H9 (cell line): Measurements from ENCODE around the gene SKAP1. TPM values are rescaled to one million over a fixed set of nuclear protein-coding genes. Genes with fewer than 3 reads are reported as not detected.

ENCODE experiments used
- DNase-seq: peaks from one replicate; pipeline ENCODE4 v3.0.0-alpha.2; 2017
- H2AFZ ChIP-seq: one replicate; pipeline ENCODE4 v1.6.1; 2013; ENCODE audit warnings: mild to moderate bottlenecking, low read length, control low read depth, moderate library complexity
- H2AK5ac ChIP-seq: 2 replicates; pipeline ENCODE4 v1.6.1; 2013; ENCODE audit warnings: low read length, control low read depth, mixed read lengths; ENCODE audit not compliant: insufficient read length
- H2BK120ac ChIP-seq: one replicate; pipeline ENCODE4 v1.6.1; 2013; ENCODE audit warnings: low read depth, mild to moderate bottlenecking, low read length, control low read depth, inconsistent platforms; ENCODE audit not compliant: poor library complexity, severe bottlenecking
- H2BK12ac ChIP-seq: 2 replicates; pipeline ENCODE4 v1.6.1; 2013; ENCODE audit warnings: low read length, control low read depth, mixed read lengths, low read depth; ENCODE audit not compliant: insufficient read length
- H2BK15ac ChIP-seq: 2 replicates; pipeline ENCODE4 v1.6.1; 2013; ENCODE audit warnings: low read depth, low read length, control low read depth
- H2BK20ac ChIP-seq: one replicate; pipeline ENCODE4 v1.6.1; 2013; ENCODE audit warnings: low read depth, mild to moderate bottlenecking, low read length, control low read depth, inconsistent platforms; ENCODE audit not compliant: poor library complexity, severe bottlenecking
- H2BK5ac ChIP-seq: 2 replicates; pipeline ENCODE4 v1.6.1; 2013; ENCODE audit warnings: low read length, control low read depth, mixed read lengths; ENCODE audit not compliant: insufficient read length
- H3K14ac ChIP-seq: 2 replicates; pipeline ENCODE4 v1.6.1; 2013; ENCODE audit warnings: low read length, control low read depth; ENCODE audit not compliant: insufficient read depth
- H3K18ac ChIP-seq: 2 replicates; pipeline ENCODE4 v1.6.1; 2013; ENCODE audit warnings: low read depth, mild to moderate bottlenecking, mixed read lengths, low read length, control low read depth; ENCODE audit not compliant: insufficient read length
- H3K23ac ChIP-seq: 2 replicates; pipeline ENCODE4 v1.6.1; 2013; ENCODE audit warnings: low read length, control low read depth, mixed read lengths, low read depth; ENCODE audit not compliant: insufficient read length
- H3K23me2 ChIP-seq: 2 replicates; pipeline ENCODE4 v1.6.1; 2013; ENCODE audit warnings: low read depth, mild to moderate bottlenecking, mixed read lengths, low read length, control low read depth; ENCODE audit not compliant: insufficient read length, poor library complexity, severe bottlenecking
- H3K27ac ChIP-seq: 2 replicates; pipeline ENCODE4 v1.5.1; 2013; ENCODE audit warnings: low read length, control low read depth, mixed read lengths, low read depth; ENCODE audit not compliant: insufficient read length
- H3K27me3 ChIP-seq: 2 replicates; pipeline ENCODE4 v1.6.1; 2013; ENCODE audit warnings: low read length, control low read depth, inconsistent platforms; ENCODE audit not compliant: insufficient read depth
- H3K4ac ChIP-seq: 2 replicates; pipeline ENCODE4 v1.6.1; 2013; ENCODE audit warnings: low read depth, mild to moderate bottlenecking, control low read depth, inconsistent platforms, low read length, moderate library complexity
- H3K4me1 ChIP-seq: 2 replicates; pipeline ENCODE4 v1.6.1; 2013; ENCODE audit warnings: low read length, control low read depth, inconsistent platforms; ENCODE audit not compliant: insufficient read depth
- H3K4me2 ChIP-seq: 2 replicates; pipeline ENCODE4 v1.6.1; 2013; ENCODE audit warnings: low read length, control low read depth, mixed read lengths; ENCODE audit not compliant: insufficient read length, insufficient read depth
- H3K56ac ChIP-seq: 2 replicates; pipeline ENCODE4 v1.6.1; 2013; ENCODE audit warnings: low read depth, mild to moderate bottlenecking, mixed read lengths, low read length, control low read depth; ENCODE audit not compliant: insufficient read length
- H3K79me1 ChIP-seq: 2 replicates; pipeline ENCODE4 v1.6.1; 2013; ENCODE audit warnings: low read depth, mild to moderate bottlenecking, moderate library complexity, low read length, control low read depth, inconsistent platforms; ENCODE audit not compliant: insufficient read depth, poor library complexity, severe bottlenecking
- H3K79me2 ChIP-seq: 2 replicates; pipeline ENCODE4 v1.6.1; 2013; ENCODE audit warnings: low read length, control low read depth, inconsistent platforms; ENCODE audit not compliant: insufficient read depth
- H3K9ac ChIP-seq: 2 replicates; pipeline ENCODE4 v1.6.1; 2013; ENCODE audit warnings: low read length, control low read depth, mixed read lengths; ENCODE audit not compliant: insufficient read length; ENCODE audit errors: extremely low read depth
- H3K9me3 ChIP-seq: one replicate; pipeline ENCODE4 v1.6.1; 2013; ENCODE audit warnings: low read depth, low read length, inconsistent platforms; ENCODE audit not compliant: control insufficient read depth
- H3T11ph ChIP-seq: one replicate; pipeline ENCODE4 v1.6.1; 2013; ENCODE audit warnings: mild to moderate bottlenecking, low read length, control low read depth, inconsistent platforms
- H4K20me1 ChIP-seq: one replicate; pipeline ENCODE4 v1.6.1; 2013; ENCODE audit not compliant: control insufficient read depth, insufficient read length, insufficient read depth
- H4K5ac ChIP-seq: 2 replicates; pipeline ENCODE4 v1.6.1; 2013; ENCODE audit warnings: low read depth, mild to moderate bottlenecking, mixed read lengths, low read length, control low read depth; ENCODE audit not compliant: insufficient read length
- H4K8ac ChIP-seq: replicated peaks from 2 replicates; pipeline ENCODE4 v1.6.1; 2013; ENCODE audit warnings: low read length, control low read depth, mixed read lengths, low read depth; ENCODE audit not compliant: insufficient read length
- H4K91ac ChIP-seq: 2 replicates; pipeline ENCODE4 v1.6.1; 2013; ENCODE audit warnings: low read depth, mild to moderate bottlenecking, moderate library complexity, mixed read lengths, low read length, control low read depth; ENCODE audit not compliant: insufficient read length
- H3K27ac Mint-ChIP-seq, 3 experiments: 2 replicates in 2 of 3; 3 replicates in 1 of 3; pipeline ENCODE4 v1.8.0; 2020 to 2021; ENCODE audit warnings: mixed read lengths in 3 of 3, mild to moderate bottlenecking in 1 of 3, moderate library complexity in 1 of 3
- H3K27me3 Mint-ChIP-seq: 2 replicates; pipeline ENCODE4 v1.8.0; 2021; ENCODE audit warnings: low read depth, mild to moderate bottlenecking, moderate library complexity, mixed read lengths
- H3K36me3 Mint-ChIP-seq, 3 experiments: 2 replicates in 2 of 3; 3 replicates in 1 of 3; pipeline ENCODE4 v1.8.0; 2020 to 2021; ENCODE audit warnings: low read depth in 3 of 3, mixed read lengths in 3 of 3; ENCODE audit not compliant: insufficient read depth in 1 of 3
- H3K4me1 Mint-ChIP-seq, 2 experiments: 2 replicates each; pipeline ENCODE4 v1.8.0; 2020; ENCODE audit warnings: mixed read lengths in 2 of 2
- H3K4me3 Mint-ChIP-seq, 2 experiments: 2 replicates in 1 of 2; 3 replicates in 1 of 2; pipeline ENCODE4 v1.8.0; 2020 to 2021; ENCODE audit warnings: mild to moderate bottlenecking in 2 of 2, mixed read lengths in 2 of 2, moderate library complexity in 1 of 2
- H3K9me3 Mint-ChIP-seq, 2 experiments: 2 replicates in 1 of 2; 3 replicates in 1 of 2; pipeline ENCODE4 v1.8.0; 2020; ENCODE audit warnings: mild to moderate bottlenecking in 2 of 2, mixed read lengths in 2 of 2, moderate library complexity in 1 of 2
- CTCF ChIP-seq: fragments of 200-600 bp; sonication (generic); conservative IDR thresholded peaks from 3 replicates; pipeline ENCODE4 v1.8.0; 2021; ENCODE audit warnings: antibody characterized with exemption, mild to moderate bottlenecking
- WGBS: extraction: QIAGEN DNeasy Blood & Tissue Kit; methylation state at CpG from one replicate; pipeline ENCODE4 v1.1.7; 2013; ENCODE audit warnings: missing lambda C conversion rate, low lambda C conversion rate, mixed read lengths; ENCODE audit not compliant: insufficient read length; ENCODE audit errors: extremely low coverage; 5-methylcytosine and 5-hydroxymethylcytosine counted together
- total RNA-seq: library from RNA; stranded (reverse); gene quantifications from 2 replicates; pipeline ENCODE4 v1.2.1, GENCODE V29; 2021

Gene SKAP1
- total RNA-seq, 1 experiment from 2014 or later, result not detected

- WGBS, result no CpG with 5 or more reads among the region's 3 CpGs
- Histone ChIP-seq H4K8ac (no peak overlapping the region), H4K20me1 (no peaks in the 10 kb centered on the region), H3T11ph (no peak overlapping the region), H2BK15ac (no peak overlapping the region), H3K18ac (no peak overlapping the region), H2BK12ac (no peak overlapping the region), H3K79me1 (no peaks in the 10 kb centered on the region), H4K5ac (no peak overlapping the region), H3K9me3 (no peaks in the 10 kb centered on the region), H3K4me1 (no peaks in the 10 kb centered on the region), H3K9ac (no peak overlapping the region), H3K14ac (no peak overlapping the region), H3K23ac (no peak overlapping the region), H3K79me2 (no peaks in the 10 kb centered on the region), H2BK5ac (no peak overlapping the region), H4K91ac (no peak overlapping the region), H3K27ac (no peak overlapping the region), H3K4me2 (no peak overlapping the region), H2BK20ac (no peak overlapping the region), H2AK5ac (no peak overlapping the region), H3K4ac (no peak overlapping the region), H2AFZ (no peak overlapping the region), H3K27me3 (no peaks in the 10 kb centered on the region), H3K23me2 (no peaks in the 10 kb centered on the region), H3K56ac (no peak overlapping the region), H2BK120ac (no peak overlapping the region)
- no peak for DNase-seq
- Mint-ChIP-seq H3K9me3 (no peaks in the 10 kb centered on the region), H3K4me3 (no peak overlapping the region), H3K36me3 (no peaks in the 10 kb centered on the region), H3K27ac (no peak overlapping the region), H3K27me3 (peaks cover 78% of the 10 kb centered on the region), H3K4me1 (no peaks in the 10 kb centered on the region)
- TF ChIP-seq CTCF, result no peak
Measured at GRCh38 chr17:48438516-48439061, 8.6 kb upstream of the SKAP1 start.
